ENCODE measurements around the gene ANKMY2. TPM values are rescaled to one million over a fixed set of nuclear protein-coding genes. Genes with fewer than 3 reads are reported as not detected.
"Not testable (repeated sequence)": the region's sequence is repeated elsewhere in the genome, so short reads cannot be mapped to it uniquely, and the experiment has no call there.

ANKMY2 gene
- total RNA-seq, 1 donor from 2014 or later = 10.9 TPM

DNA sequence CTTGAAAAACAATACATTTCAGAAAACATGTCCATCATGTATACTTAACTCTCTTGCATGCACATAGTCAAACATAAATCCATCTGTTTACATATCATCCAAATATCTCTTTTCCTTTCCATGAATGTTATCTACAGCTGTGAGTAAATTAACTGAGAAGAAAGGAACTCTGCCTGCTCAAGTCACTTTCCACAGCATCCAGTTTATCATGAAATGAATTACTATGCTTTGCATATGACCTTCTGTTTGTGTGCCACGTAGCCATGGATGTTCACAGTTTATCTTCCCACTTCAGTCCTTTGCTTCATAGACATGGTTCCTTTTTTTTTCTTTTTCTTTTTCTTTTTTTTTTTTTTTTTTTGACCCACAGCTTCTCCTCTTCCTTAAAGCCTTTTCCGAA is 40.0 kb upstream of the ANKMY2 start:
- Histone ChIP-seq H3K36me3 (ENCODE audit: control insufficient read depth, insufficient read depth, low read length) (no peaks in the 10 kb centered on the region), H3K27me3 (ENCODE audit: control insufficient read depth, insufficient read depth, low read length) (no peaks in the 10 kb centered on the region), H3K4me3 (ENCODE audit: low read depth, low read length) (no peak overlapping the region)
- no peak for DNase-seq (ENCODE audit: low read depth)
- TF ChIP-seq, protein P1, sequence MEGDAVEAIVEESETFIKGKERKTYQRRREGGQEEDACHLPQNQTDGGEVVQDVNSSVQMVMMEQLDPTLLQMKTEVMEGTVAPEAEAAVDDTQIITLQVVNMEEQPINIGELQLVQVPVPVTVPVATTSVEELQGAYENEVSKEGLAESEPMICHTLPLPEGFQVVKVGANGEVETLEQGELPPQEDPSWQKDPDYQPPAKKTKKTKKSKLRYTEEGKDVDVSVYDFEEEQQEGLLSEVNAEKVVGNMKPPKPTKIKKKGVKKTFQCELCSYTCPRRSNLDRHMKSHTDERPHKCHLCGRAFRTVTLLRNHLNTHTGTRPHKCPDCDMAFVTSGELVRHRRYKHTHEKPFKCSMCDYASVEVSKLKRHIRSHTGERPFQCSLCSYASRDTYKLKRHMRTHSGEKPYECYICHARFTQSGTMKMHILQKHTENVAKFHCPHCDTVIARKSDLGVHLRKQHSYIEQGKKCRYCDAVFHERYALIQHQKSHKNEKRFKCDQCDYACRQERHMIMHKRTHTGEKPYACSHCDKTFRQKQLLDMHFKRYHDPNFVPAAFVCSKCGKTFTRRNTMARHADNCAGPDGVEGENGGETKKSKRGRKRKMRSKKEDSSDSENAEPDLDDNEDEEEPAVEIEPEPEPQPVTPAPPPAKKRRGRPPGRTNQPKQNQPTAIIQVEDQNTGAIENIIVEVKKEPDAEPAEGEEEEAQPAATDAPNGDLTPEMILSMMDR (IDR thresholded peaks at IDR 0.05; ENCODE audit: insufficient read depth, low read length, poor library complexity, severe bottlenecking) = no peak

DNA sequence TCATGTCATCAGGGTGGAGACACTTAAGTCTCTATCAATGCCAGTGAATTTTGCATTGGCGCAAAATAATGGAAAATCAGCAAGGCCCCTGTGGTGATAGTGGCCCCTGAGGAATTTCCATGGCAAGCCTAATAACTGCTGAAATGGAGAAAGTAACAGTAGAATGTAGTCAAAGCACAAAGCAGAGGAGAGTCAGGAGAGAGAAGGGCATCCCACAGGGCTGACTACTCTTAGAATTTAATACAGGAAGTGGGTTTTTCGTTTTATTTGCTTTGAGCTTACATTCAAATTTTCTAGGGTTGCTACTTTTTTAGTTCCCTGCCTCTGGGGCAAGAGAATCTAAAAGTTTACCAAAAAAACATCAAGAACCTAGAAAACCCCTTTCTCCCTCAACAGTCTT is 39.4 kb upstream of the ANKMY2 start:
- TF ChIP-seq, protein P1 (IDR thresholded peaks at IDR 0.05; ENCODE audit: insufficient read depth, low read length, poor library complexity, severe bottlenecking) = no peak
- Histone ChIP-seq H3K27me3 (ENCODE audit: control insufficient read depth, insufficient read depth, low read length) (no peaks in the 10 kb centered on the region), H3K4me3 (ENCODE audit: low read depth, low read length) (no peak overlapping the region), H3K36me3 (ENCODE audit: control insufficient read depth, insufficient read depth, low read length) (no peaks in the 10 kb centered on the region)
- no peak for DNase-seq (ENCODE audit: low read depth)

DNA sequence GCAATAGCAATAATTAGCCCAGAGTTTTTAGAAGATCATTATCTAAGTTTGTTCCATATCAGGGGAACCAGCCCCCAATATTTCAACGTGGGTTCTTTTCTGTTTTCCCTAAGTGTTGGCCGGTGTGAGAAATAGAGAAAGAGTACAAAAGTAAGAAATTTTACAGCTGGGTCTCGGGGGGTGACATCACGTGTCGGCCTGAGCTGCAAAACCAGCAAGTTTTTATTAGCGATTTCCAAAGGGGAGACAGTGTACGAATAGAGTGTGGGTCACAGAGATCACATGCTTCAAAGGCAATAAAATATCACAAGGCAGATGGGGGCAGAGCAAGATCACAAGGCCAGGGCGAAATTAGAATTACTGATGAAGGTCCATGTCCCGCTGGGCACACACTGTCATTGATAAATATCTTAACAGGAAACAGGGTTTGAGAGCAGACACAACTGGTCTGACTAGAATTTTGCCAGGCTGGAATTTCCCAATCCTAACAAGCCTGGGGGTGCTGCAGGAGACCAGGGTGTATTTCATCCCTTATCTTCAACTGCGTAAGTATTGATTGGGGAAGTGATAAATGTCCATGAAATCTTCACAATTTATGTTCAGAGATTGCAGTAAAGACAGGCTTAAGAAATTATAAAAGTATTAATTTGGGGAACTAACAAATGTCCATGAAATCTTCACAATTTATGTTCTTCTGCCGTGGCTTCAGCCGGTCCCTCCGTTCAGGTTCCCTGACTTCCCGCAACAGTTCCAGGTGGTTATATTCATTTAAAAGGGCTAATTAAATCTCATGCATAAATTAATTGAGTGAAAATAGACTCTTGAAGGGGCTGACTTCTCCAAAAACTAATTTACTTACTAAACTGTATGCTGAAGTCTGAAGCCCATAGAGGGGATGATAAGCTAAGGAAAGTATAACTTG is 33.4 kb upstream of the ANKMY2 start:
- DNase-seq (ENCODE audit: low read depth) = not testable (repeated sequence)

DNA sequence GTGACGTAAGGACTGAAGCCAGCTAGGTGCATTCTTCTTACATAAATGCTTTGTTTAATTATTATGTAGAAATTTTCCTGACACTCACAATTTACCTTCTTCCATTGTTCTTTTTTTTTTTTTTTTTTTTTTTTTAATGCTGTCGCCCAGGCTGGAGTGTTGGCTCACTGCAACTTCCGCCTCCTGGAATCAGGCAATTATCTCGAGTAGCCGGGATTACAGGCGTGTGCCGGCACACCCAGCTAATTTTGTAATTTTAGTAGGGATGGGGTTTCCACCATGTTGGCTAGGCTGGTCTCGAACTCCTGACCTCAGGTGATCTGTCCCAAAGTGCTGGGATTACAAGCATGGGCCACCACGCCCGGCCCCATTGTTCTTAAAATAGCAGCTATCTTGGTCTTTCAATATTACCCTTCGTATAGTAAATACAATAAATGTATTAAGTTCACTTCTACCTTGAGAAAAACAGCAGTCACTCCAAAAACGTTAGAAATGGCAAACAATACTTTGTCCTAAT is 32.5 kb upstream of the ANKMY2 start:
- TF ChIP-seq, protein P1 (IDR thresholded peaks at IDR 0.05; ENCODE audit: insufficient read depth, low read length, poor library complexity, severe bottlenecking) = no peak
- DNase-seq (ENCODE audit: low read depth) = no peak
- Histone ChIP-seq H3K27me3 (ENCODE audit: control insufficient read depth, insufficient read depth, low read length) (no peaks in the 10 kb centered on the region), H3K4me3 (ENCODE audit: low read depth, low read length) (no peak overlapping the region), H3K36me3 (ENCODE audit: control insufficient read depth, insufficient read depth, low read length) (no peaks in the 10 kb centered on the region)

More for the DNA sequence above, 33.4 kb upstream of the ANKMY2 start:
- not testable (repeated sequence) for H3K27me3 ChIP-seq (ENCODE audit: control insufficient read depth, insufficient read depth, low read length); H3K36me3 ChIP-seq (ENCODE audit: control insufficient read depth, insufficient read depth, low read length); H3K4me3 ChIP-seq (ENCODE audit: low read depth, low read length)

DNA sequence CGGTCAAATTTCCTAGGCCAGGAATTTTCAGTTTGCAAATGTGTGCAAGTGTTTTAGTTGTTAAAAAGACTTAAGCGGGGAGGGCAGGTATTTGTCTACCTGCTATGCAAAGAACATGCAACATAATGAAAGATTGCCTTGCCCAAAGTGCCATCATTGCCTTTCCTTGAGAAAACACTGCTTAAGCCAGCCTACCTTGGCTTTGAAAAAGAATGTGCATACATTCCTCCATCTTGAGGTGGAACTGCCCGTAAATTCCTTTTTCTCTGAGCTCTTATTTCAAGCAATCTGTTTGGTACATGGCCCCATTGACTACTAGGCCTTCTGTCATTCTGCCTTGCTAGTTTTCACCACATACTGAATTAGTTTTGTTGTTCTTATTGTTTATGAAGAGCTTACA is 29.7 kb upstream of the ANKMY2 start:
- Histone ChIP-seq H3K27me3 (ENCODE audit: control insufficient read depth, insufficient read depth, low read length) (no peaks in the 10 kb centered on the region), H3K36me3 (ENCODE audit: control insufficient read depth, insufficient read depth, low read length) (no peaks in the 10 kb centered on the region), H3K4me3 (ENCODE audit: low read depth, low read length) (no peak overlapping the region)
- no peak for DNase-seq (ENCODE audit: low read depth)
- TF ChIP-seq, protein P1 (IDR thresholded peaks at IDR 0.05; ENCODE audit: insufficient read depth, low read length, poor library complexity, severe bottlenecking) = no peak

DNA sequence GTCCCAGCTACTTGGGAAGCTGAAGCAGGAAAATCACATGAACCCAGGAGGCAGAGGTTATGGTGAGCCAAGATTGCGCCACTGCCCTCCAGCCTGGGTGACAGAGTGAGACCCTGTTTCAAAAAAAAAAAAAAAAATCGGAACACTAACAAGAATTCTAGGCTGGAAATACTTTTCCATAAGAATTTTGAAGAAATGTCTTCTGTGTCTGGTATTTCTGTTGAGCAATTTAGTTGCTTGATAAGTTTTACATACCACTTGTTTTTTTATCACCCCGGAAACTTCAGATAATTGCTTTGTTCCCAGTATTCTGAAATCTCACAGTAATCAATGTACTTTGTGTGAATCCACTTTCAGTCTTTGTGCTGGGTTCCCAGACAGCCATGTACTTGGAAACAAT is 26.3 kb upstream of the ANKMY2 start:
- Histone ChIP-seq H3K4me3 (ENCODE audit: low read depth, low read length) (no peak overlapping the region), H3K27me3 (ENCODE audit: control insufficient read depth, insufficient read depth, low read length) (no peaks in the 10 kb centered on the region), H3K36me3 (ENCODE audit: control insufficient read depth, insufficient read depth, low read length) (no peaks in the 10 kb centered on the region)
- TF ChIP-seq, protein P1 (IDR thresholded peaks at IDR 0.05; ENCODE audit: insufficient read depth, low read length, poor library complexity, severe bottlenecking) = no peak
- no peak for DNase-seq (ENCODE audit: low read depth)

Data from kidney epithelial cell (primary cell).